ENCODE results near the gene SNX9.

Gene SNX9

GRCh38 chr6:157789861-157790260, 33.2 kb upstream of the SNX9 start:
- H3K4me3 ChIP-seq (ENCODE audit: low read depth, low read length): no peak overlapping the region
- ChIA-PET CTCF (interaction anchor here (0.5 to 1.5 kb wide), 3 partner anchors 26 to 659 kb away, joined by 4 read pairs; no protein-coding TSS in a partner anchor), POLR2A (no interaction called here)
- H3K4me1 ChIP-seq (ENCODE audit: control insufficient read depth, insufficient read depth, low read length): no peaks in the 10 kb centered on the region
- no peak for TF ChIP-seq ZNF600 (tag by site-specific recombination; IDR thresholded peaks at IDR 0.05)
- no peak for TF ChIP-seq MYNN (tag by site-specific recombination; IDR thresholded peaks at IDR 0.05; ENCODE audit: borderline replicate concordance)
- TF ChIP-seq SETDB1 (IDR thresholded peaks at IDR 0.05; ENCODE audit: insufficient read length, low read length): no peak
- TF ChIP-seq ZNF843 (tag by site-specific recombination; IDR thresholded peaks at IDR 0.05): no peak
- H3K36me3 ChIP-seq (ENCODE audit: control insufficient read depth in 2 of 2, insufficient read depth in 1 of 2, low read length in 2 of 2): no peaks in the 10 kb centered on the region
- no peaks in the 10 kb centered on the region for H3K9me3 ChIP-seq (ENCODE audit: control insufficient read depth, insufficient read depth, low read depth, low read length)
- no peak overlapping the region for H3K27ac ChIP-seq (ENCODE audit: extremely low read depth, low read depth, low read length)

DNA sequence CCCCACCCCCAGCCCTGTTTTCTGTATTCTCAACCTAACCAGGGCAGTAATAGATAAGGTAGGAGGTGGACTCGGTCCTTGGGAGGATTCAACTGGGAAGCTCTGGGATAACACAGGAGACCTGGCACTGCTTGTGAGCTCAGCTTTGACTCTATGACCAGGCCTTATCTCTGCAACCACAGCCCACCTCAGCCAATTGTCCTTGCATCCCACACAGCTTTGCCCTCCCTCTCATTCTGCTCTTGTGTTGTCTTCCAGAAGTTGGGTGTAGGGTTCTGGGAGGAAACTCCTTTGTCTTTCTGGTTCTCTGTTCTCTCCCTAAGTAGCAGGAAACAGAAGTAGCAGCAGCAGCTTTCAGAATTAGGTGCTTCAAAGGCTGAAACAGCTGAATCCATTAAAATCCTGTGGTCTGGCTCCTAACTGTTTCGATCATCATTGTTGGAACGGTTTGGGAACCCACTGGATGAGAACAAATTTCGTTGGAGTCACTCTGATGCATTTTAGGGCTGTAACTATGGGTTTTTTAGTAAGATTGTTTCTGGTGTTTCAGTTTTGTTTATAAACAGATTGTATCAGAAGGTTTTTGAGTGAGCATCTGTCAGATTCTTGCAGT, 32.4 kb upstream of the SNX9 start:
- Histone ChIP-seq H3K27ac (ENCODE audit: extremely low read depth, low read depth, low read length) (no peak overlapping the region), H3K4me1 (ENCODE audit: control insufficient read depth, insufficient read depth, low read length) (no peaks in the 10 kb centered on the region), H3K36me3 (ENCODE audit: control insufficient read depth in 2 of 2, insufficient read depth in 1 of 2, low read length in 2 of 2) (no peaks in the 10 kb centered on the region), H3K4me3 (ENCODE audit: low read depth, low read length) (no peak overlapping the region), H3K9me3 (ENCODE audit: control insufficient read depth, insufficient read depth, low read depth, low read length) (no peaks in the 10 kb centered on the region)
- no peak for TF ChIP-seq ZNF114 (tag by site-specific recombination; IDR thresholded peaks at IDR 0.05)
- TF ChIP-seq, protein P1, sequence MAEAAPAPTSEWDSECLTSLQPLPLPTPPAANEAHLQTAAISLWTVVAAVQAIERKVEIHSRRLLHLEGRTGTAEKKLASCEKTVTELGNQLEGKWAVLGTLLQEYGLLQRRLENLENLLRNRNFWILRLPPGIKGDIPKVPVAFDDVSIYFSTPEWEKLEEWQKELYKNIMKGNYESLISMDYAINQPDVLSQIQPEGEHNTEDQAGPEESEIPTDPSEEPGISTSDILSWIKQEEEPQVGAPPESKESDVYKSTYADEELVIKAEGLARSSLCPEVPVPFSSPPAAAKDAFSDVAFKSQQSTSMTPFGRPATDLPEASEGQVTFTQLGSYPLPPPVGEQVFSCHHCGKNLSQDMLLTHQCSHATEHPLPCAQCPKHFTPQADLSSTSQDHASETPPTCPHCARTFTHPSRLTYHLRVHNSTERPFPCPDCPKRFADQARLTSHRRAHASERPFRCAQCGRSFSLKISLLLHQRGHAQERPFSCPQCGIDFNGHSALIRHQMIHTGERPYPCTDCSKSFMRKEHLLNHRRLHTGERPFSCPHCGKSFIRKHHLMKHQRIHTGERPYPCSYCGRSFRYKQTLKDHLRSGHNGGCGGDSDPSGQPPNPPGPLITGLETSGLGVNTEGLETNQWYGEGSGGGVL (tag by site-specific recombination; IDR thresholded peaks at IDR 0.05): no peak
- TF ChIP-seq ZBTB20 (tag by site-specific recombination; IDR thresholded peaks at IDR 0.05): no peak
- no peak for TF ChIP-seq ZNF544 (tag by site-specific recombination; IDR thresholded peaks at IDR 0.05)
- TF ChIP-seq EGR2 (tag by site-specific recombination; IDR thresholded peaks at IDR 0.05; ENCODE audit: low read depth): peak; percentile 49; the same call in 1 of the 2 replicates
- TF ChIP-seq BCL11A (tag by site-specific recombination; IDR thresholded peaks at IDR 0.05; ENCODE audit: low read depth): no peak
- TF ChIP-seq ZNF624 (tag by site-specific recombination; IDR thresholded peaks at IDR 0.05): no peak
- no peak for TF ChIP-seq SP7 (tag by site-specific recombination; IDR thresholded peaks at IDR 0.05)
- TF ChIP-seq ZNF555 (tag by site-specific recombination; conservative IDR thresholded peaks at IDR 0.05): no peak
- TF ChIP-seq, protein P2, sequence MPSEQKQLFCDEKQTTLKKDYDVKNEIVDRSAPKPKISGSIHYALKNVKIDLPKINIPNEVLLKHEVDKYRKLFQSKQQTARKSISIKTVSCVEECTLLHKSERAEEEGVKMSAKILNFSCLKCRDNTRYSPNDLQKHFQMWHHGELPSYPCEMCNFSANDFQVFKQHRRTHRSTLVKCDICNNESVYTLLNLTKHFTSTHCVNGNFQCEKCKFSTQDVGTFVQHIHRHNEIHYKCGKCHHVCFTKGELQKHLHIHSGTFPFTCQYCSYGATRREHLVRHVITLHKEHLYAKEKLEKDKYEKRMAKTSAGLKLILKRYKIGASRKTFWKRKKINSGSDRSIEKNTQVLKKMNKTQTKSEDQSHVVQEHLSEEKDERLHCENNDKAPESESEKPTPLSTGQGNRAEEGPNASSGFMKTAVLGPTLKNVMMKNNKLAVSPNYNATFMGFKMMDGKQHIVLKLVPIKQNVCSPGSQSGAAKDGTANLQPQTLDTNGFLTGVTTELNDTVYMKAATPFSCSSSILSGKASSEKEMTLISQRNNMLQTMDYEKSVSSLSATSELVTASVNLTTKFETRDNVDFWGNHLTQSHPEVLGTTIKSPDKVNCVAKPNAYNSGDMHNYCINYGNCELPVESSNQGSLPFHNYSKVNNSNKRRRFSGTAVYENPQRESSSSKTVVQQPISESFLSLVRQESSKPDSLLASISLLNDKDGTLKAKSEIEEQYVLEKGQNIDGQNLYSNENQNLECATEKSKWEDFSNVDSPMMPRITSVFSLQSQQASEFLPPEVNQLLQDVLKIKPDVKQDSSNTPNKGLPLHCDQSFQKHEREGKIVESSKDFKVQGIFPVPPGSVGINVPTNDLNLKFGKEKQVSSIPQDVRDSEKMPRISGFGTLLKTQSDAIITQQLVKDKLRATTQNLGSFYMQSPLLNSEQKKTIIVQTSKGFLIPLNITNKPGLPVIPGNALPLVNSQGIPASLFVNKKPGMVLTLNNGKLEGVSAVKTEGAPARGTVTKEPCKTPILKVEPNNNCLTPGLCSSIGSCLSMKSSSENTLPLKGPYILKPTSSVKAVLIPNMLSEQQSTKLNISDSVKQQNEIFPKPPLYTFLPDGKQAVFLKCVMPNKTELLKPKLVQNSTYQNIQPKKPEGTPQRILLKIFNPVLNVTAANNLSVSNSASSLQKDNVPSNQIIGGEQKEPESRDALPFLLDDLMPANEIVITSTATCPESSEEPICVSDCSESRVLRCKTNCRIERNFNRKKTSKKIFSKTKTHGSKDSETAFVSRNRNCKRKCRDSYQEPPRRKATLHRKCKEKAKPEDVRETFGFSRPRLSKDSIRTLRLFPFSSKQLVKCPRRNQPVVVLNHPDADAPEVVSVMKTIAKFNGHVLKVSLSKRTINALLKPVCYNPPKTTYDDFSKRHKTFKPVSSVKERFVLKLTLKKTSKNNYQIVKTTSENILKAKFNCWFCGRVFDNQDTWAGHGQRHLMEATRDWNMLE (tag by site-specific recombination; conservative IDR thresholded peaks at IDR 0.05; ENCODE audit: low read depth): no peak
- TF ChIP-seq ZFHX2 (tag by site-specific recombination; conservative IDR thresholded peaks at IDR 0.05): peak; percentile 54; the same call in 1 of the 2 replicates
- CTCF ChIA-PET: interaction anchor here (0.9 to 1.5 kb wide), 2 partner anchors 27 to 33 kb away, joined by 3 to 4 read pairs; no protein-coding TSS in a partner anchor
- POLR2A ChIA-PET: no interaction called here

- CTCF ChIA-PET: interaction anchor here (0.7 to 0.9 kb wide), 2 partner anchors 34 to 77 kb away, joined by 3 to 6 read pairs; no protein-coding TSS in a partner anchor
- Histone ChIP-seq H3K9me3 (ENCODE audit: control insufficient read depth, insufficient read depth, low read depth, low read length) (no peaks in the 10 kb centered on the region), H3K4me3 (ENCODE audit: low read depth, low read length) (no peak overlapping the region), H3K4me1 (ENCODE audit: control insufficient read depth, insufficient read depth, low read length) (no peaks in the 10 kb centered on the region), H3K36me3 (ENCODE audit: control insufficient read depth in 2 of 2, insufficient read depth in 1 of 2, low read length in 2 of 2) (no peaks in the 10 kb centered on the region), H3K27ac (ENCODE audit: extremely low read depth, low read depth, low read length) (no peak overlapping the region)
- POLR2A ChIA-PET: no interaction called here
- TF ChIP-seq ZNF239 (tag by site-specific recombination; IDR thresholded peaks at IDR 0.05): no peak
- no peak for TF ChIP-seq ZNF791 (tag by site-specific recombination; IDR thresholded peaks at IDR 0.05)
- TF ChIP-seq ZFHX2 (tag by site-specific recombination; conservative IDR thresholded peaks at IDR 0.05): no peak
- TF ChIP-seq ZNF610 (tag by site-specific recombination; IDR thresholded peaks at IDR 0.05; ENCODE audit: borderline replicate concordance): no peak
- TF ChIP-seq ZNF658 (tag by site-specific recombination; IDR thresholded peaks at IDR 0.05): no peak
- TF ChIP-seq ZNF211 (tag by site-specific recombination; IDR thresholded peaks at IDR 0.05; ENCODE audit: low read depth): no peak
- TF ChIP-seq ZNF354C (tag by site-specific recombination; IDR thresholded peaks at IDR 0.05; ENCODE audit: borderline replicate concordance, low read depth): no peak
- no peak for TF ChIP-seq ZNF10 (tag by site-specific recombination; IDR thresholded peaks at IDR 0.05)
- no peak for TF ChIP-seq BCL6B (tag by site-specific recombination; IDR thresholded peaks at IDR 0.05)
- TF ChIP-seq ZNF311 (tag by site-specific recombination; IDR thresholded peaks at IDR 0.05; ENCODE audit: borderline replicate concordance): no peak
- no peak for TF ChIP-seq ZNF830 (tag by site-specific recombination; IDR thresholded peaks at IDR 0.05; ENCODE audit: low read depth)
These were observed 31.6 kb upstream of the SNX9 start for GRCh38 chr6:157791450-157791849.

Data from HEK293 (cell line).